ENCODE results near the gene INHBA.

GRCh38 chr7:41691286-41692190, 11.4 kb downstream of the INHBA start:
- no peak for TF ChIP-seq EZH2phosphoT487 (IDR thresholded peaks at IDR 0.05; ENCODE audit: insufficient read depth, low read depth)
- TF ChIP-seq EZH2 (IDR thresholded peaks at IDR 0.05; ENCODE audit: insufficient read depth, poor library complexity, severe bottlenecking): no peak

All from GM23248 (cell line).